Measurements from ENCODE around the gene ARMH3.
"Not testable (repeated sequence)": the region's sequence is repeated elsewhere in the genome, so short reads cannot be mapped to it uniquely, and the experiment has no call there.

The ARMH3 gene

GRCh38 chr10:102065561-102066398 lies 9.8 kb upstream of the ARMH3 start:
- Mint-ChIP-seq H3K36me3 (ENCODE audit: low read depth) (peaks cover 27% of the 10 kb centered on the region), H3K27me3 (no peaks in the 10 kb centered on the region), H3K27ac (peak overlapping the region; percentile 91), H3K9me3 (no peaks in the 10 kb centered on the region), H3K4me1 (ENCODE audit: low read depth) (peaks cover 34% of the 10 kb centered on the region), H3K4me3 (peak overlapping the region; percentile 87)
- peak; percentile 56 for DNase-seq

GRCh38 chr10:102064868-102065560 lies 9.0 kb upstream of the ARMH3 start, which contains the start of gene HPS6:
HPS6 (plus strand) TSS chr10:102065349; CDS start chr10:102065475, 126 bp downstream.
- peak; percentile 94 for DNase-seq
- Mint-ChIP-seq H3K36me3 (ENCODE audit: low read depth) (peaks cover 25% of the 10 kb centered on the region), H3K4me3 (peak within 1 kb of the TSS; percentile 87)

DNA sequence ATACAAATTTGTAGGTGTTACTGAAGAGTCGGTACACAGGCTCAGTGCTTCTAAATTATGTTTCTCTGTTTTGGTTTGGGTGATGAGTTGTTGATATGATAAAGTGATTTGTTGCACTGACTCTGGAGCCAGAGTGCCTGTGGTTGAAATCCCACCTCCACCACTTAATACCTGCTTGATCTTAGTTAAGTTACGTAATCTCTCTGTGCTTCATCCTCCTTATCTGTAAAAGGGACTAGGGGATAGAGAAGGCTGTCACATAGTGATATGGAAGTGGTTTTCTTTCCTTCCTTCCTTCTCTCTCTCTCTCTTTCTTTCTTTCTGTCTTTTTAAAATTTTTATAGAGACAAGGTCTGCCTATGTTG lies 8.5 kb upstream of the ARMH3 start:
- DNase-seq = no peak
- no peaks in the 10 kb centered on the region for H3K27me3 Mint-ChIP-seq
- peaks cover 23% of the 10 kb centered on the region for H3K36me3 Mint-ChIP-seq (ENCODE audit: low read depth)
- H3K27ac Mint-ChIP-seq = peak overlapping the region; percentile 91
- peak overlapping the region; percentile 87 for H3K4me3 Mint-ChIP-seq
- peaks cover 34% of the 10 kb centered on the region for H3K4me1 Mint-ChIP-seq (ENCODE audit: low read depth)
- no peaks in the 10 kb centered on the region for H3K9me3 Mint-ChIP-seq

More at GRCh38 chr10:102064868-102065560, 9.0 kb upstream of the ARMH3 start, which contains the start of gene HPS6:
- Mint-ChIP-seq H3K27ac (peak within 1 kb of the TSS; percentile 91), H3K4me1 (ENCODE audit: low read depth) (peaks cover 34% of the 10 kb centered on the region), H3K9me3 (no peaks in the 10 kb centered on the region), H3K27me3 (no peaks in the 10 kb centered on the region)

DNA sequence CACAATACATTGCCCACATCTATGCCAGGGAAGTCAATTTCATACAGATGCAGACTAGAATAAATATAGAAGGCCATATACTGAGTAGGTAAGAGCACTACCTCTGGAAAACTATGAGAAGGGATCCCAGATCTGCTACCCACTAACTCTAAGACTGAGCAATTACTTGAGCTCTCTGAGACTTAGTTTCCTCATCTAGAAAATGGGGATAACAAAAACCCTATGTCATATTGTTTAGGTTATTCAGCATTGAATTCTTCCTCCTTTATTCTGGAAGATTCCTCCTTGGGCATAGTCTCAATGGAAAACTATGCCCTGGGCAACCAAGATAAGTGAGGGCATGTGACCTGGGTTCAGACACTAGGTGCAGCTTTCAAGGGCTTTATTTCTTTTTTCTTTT lies 4.0 kb upstream of the ARMH3 start:
- H3K4me1 Mint-ChIP-seq (ENCODE audit: low read depth) = peaks cover 19% of the 10 kb centered on the region
- no peaks in the 10 kb centered on the region for H3K27me3 Mint-ChIP-seq
- H3K36me3 Mint-ChIP-seq (ENCODE audit: low read depth) = peaks cover 5% of the 10 kb centered on the region
- no peak for DNase-seq
- no peak overlapping the region for H3K27ac Mint-ChIP-seq
- no peak overlapping the region for H3K4me3 Mint-ChIP-seq
- no peaks in the 10 kb centered on the region for H3K9me3 Mint-ChIP-seq

DNA sequence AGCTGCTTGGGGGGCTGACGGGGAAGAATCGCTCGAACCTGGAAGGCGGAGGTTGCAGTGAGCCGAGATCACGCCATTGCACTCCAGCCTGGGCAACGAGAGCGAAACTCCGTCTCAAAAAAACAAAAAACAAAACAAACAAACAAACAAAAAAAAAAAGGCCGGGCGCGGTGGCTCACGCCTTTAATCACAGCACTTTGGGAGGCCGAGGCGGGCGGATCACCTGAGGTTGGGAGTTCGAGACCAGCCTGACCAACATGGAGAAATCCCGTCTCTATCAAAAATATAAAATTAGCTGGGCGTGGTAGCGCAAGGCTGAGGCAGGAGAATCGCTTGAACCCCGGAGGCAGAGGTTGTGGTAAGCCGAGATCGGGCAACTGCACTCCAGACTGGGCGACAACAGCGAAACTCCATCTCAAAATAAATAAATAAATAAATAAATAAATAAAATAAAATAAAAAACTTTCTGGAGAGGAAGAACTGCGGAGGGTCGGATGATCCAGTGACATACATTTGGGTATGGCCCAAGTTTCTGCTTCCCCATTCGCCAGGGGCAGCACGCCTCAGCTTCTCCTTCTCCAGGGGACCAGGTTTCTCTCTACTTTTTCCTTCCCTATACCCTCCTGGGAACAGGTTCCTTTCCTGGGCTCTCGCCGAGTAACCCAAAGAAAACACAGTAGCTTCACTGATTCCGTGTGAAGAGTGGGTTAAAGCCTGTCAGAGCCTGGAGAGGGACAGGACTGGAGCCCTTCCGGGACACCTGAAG lies 909 bp downstream of the ARMH3 start:
- Mint-ChIP-seq H3K36me3 (ENCODE audit: low read depth) (peaks cover 10% of the 10 kb centered on the region), H3K4me3 (peak overlapping the region; percentile 96), H3K4me1 (ENCODE audit: low read depth) (peaks cover 47% of the 10 kb centered on the region), H3K27ac (peak overlapping the region; percentile 96)
- DNase-seq, H3K27me3 Mint-ChIP-seq, H3K9me3 Mint-ChIP-seq: not testable (repeated sequence)

DNA sequence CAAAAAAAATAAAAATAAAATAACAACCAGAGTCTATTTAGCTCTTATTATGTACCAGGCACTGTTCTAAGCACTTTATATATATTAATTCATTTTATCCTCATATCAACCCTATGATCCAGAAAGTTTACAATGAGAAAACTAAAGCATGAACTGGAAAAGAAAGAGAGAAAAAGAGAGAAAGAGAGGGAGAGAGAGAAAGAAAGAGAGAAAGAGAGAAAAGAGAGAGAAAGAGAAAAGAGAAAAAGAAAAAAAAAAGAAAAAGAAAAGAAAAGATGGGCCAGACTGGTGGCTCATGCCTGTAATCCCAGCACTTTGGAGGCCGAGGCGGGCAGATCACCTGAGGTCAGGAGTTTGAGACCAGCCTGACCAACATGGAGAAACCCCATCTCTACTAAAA lies 9.9 kb downstream of the ARMH3 start:
- DNase-seq = no peak
- Mint-ChIP-seq H3K27me3 (no peaks in the 10 kb centered on the region), H3K27ac (no peak overlapping the region), H3K9me3 (no peaks in the 10 kb centered on the region), H3K4me3 (no peak overlapping the region), H3K36me3 (ENCODE audit: low read depth) (peaks cover 5% of the 10 kb centered on the region), H3K4me1 (ENCODE audit: low read depth) (peaks cover 47% of the 10 kb centered on the region)

DNA sequence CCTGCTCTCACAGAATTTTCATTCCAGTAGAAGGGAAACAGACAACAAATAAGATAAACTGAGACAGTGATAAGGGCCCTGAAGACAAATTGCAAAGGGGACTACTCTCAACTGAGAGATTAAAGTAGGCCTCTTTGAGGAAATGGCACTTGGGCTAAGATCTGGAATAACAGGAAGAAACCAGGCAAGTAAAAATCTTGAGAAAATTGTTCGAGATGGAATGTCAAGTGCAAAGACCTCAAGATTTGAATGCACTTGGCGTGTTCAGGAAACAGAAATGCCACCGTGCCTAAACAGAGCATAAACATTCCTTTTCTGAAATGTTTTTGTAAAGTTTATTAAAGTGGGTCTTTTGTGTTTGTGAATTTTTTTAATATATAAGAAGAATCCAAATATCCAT lies 10.7 kb downstream of the ARMH3 start:
- Mint-ChIP-seq H3K27me3 (no peaks in the 10 kb centered on the region), H3K4me1 (ENCODE audit: low read depth) (peaks cover 44% of the 10 kb centered on the region), H3K9me3 (no peaks in the 10 kb centered on the region), H3K36me3 (ENCODE audit: low read depth) (peaks cover 5% of the 10 kb centered on the region), H3K27ac (no peak overlapping the region), H3K4me3 (no peak overlapping the region)
- no peak for DNase-seq

DNA sequence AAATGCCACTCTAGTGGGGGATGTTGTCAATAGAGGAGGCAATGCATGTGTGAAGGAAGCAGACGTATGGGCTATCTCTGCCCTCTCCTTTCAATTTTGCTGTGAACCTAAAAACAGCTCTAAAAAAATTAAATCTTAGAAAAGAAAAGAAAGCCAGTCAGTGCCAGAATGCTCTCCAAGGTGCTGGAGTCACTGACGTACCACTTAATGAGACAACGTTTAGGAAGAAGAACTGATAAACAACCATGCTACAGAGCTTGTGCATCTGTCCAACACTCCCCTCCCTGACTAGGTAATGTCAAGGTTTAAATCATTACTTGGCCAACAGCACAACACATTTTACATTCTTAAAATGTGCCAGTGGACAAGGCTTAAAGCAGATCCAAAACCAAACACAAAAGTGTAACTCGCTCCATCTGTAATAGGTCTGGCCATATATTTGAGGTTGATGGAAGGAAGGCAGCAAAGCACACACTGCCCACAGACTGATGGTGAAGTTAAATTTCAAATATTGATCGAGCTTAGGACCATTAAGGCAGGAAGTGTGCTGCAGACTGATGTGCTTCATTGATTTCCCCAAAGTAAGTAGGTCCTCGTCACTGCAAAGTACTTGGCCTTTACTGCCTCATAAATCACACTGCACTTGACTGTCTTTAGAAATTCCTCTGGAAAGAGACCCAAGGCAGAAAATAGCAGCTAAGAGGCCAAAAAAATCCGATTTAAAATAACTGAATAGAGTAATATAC lies 15.5 kb downstream of the ARMH3 start:
- H3K27ac Mint-ChIP-seq = no peak overlapping the region
- peaks cover 23% of the 10 kb centered on the region for H3K4me1 Mint-ChIP-seq (ENCODE audit: low read depth)
- peaks cover 40% of the 10 kb centered on the region for H3K36me3 Mint-ChIP-seq (ENCODE audit: low read depth)
- no peak overlapping the region for H3K4me3 Mint-ChIP-seq
- no peaks in the 10 kb centered on the region for H3K9me3 Mint-ChIP-seq
- H3K27me3 Mint-ChIP-seq = no peaks in the 10 kb centered on the region
- no peak for DNase-seq

DNA sequence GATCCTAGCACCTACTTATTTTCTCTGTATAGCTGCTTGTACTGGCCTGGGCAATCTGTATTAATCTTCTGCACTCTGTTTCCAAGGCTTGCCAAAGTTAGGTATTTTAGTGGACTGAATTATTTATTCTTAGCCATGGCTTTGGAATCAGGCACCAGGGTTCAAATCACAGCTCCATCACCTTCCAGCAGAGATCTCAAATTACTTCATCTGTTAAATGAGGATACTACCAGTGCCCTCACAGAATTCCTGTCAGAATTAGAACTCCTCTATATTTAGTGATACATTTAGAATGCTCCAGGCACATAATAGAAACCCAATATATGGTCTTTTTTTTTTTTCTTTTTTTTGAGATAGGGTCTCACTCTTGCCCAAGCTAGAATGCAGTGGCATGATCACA lies 17.6 kb downstream of the ARMH3 start:
- Mint-ChIP-seq H3K36me3 (ENCODE audit: low read depth) (peaks cover 52% of the 10 kb centered on the region), H3K4me3 (no peak overlapping the region), H3K27ac (no peak overlapping the region), H3K4me1 (ENCODE audit: low read depth) (peaks cover 14% of the 10 kb centered on the region), H3K27me3 (no peaks in the 10 kb centered on the region), H3K9me3 (no peaks in the 10 kb centered on the region)
- no peak for DNase-seq

- not testable (repeated sequence) for H3K4me3 Mint-ChIP-seq, H3K27me3 Mint-ChIP-seq
Observed at GRCh38 chr10:102035807-102036206, 20.2 kb downstream of the ARMH3 start.

DNA sequence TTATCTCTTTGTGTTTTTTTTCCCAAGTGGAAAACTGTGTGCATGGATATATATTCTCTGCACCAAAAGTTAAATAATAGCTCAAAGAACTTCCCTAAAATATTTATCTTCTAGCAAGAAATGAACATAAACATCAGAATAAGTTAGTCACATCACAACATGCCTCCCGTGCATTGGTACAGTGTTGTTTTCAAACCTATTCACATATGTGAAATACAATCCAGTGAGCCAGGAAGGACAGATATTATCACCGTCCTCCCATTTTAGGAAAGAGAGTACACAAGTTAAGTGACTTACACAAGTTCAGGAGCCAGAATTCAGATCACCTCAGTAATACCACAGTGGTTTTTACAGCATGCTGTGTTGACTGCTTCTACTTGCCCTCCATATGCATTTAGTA lies 22.2 kb downstream of the ARMH3 start:
- H3K4me3 Mint-ChIP-seq = no peak overlapping the region
- H3K36me3 Mint-ChIP-seq (ENCODE audit: low read depth) = peaks cover 79% of the 10 kb centered on the region
- no peak overlapping the region for H3K27ac Mint-ChIP-seq
- H3K9me3 Mint-ChIP-seq = no peaks in the 10 kb centered on the region
- no peak for DNase-seq
- no peaks in the 10 kb centered on the region for H3K4me1 Mint-ChIP-seq (ENCODE audit: low read depth)
- no peaks in the 10 kb centered on the region for H3K27me3 Mint-ChIP-seq

More at GRCh38 chr10:102035807-102036206, 20.2 kb downstream of the ARMH3 start:
- H3K9me3 Mint-ChIP-seq; H3K4me1 Mint-ChIP-seq (ENCODE audit: low read depth); DNase-seq; H3K27ac Mint-ChIP-seq: not testable (repeated sequence)
- peaks cover 78% of the 10 kb centered on the region for H3K36me3 Mint-ChIP-seq (ENCODE audit: low read depth)

- Mint-ChIP-seq H3K9me3 (no peaks in the 10 kb centered on the region), H3K27ac (no peak overlapping the region), H3K4me3 (no peak overlapping the region), H3K27me3 (no peaks in the 10 kb centered on the region), H3K4me1 (ENCODE audit: low read depth) (no peaks in the 10 kb centered on the region), H3K36me3 (ENCODE audit: low read depth) (peaks cover 84% of the 10 kb centered on the region)
- DNase-seq = no peak
Observed at GRCh38 chr10:102027261-102027660, 28.7 kb downstream of the ARMH3 start.

DNA sequence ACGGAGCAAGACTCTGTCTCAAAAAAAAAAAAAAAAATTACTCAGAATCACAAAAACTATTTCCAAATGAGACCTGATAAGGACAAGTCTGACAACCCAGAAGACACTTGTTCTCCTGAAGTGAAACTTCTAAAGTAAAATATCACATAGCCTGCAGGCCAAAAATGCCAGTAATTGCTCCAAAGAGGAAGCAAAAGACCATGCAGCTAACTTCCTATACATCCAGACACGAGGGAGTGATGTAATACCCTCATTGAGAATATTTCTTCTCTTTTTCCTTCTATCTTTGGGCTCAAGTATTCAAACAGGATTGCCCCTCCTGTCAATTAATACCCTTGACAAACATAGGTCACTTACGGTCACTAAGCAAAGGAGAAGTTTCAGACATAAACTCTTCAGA lies 31.2 kb downstream of the ARMH3 start:
- DNase-seq = no peak

GRCh38 chr10:102020938-102021337 lies 35.0 kb downstream of the ARMH3 start:
- Mint-ChIP-seq H3K27ac (no peak overlapping the region), H3K36me3 (ENCODE audit: low read depth) (peaks cover 63% of the 10 kb centered on the region), H3K27me3 (no peaks in the 10 kb centered on the region), H3K4me3 (no peak overlapping the region), H3K9me3 (no peaks in the 10 kb centered on the region), H3K4me1 (ENCODE audit: low read depth) (peaks cover 1% of the 10 kb centered on the region)
- no peak for DNase-seq

More for the DNA sequence above, 31.2 kb downstream of the ARMH3 start:
- Mint-ChIP-seq H3K9me3 (no peaks in the 10 kb centered on the region), H3K36me3 (ENCODE audit: low read depth) (peaks cover 77% of the 10 kb centered on the region), H3K4me1 (ENCODE audit: low read depth) (peaks cover 1% of the 10 kb centered on the region), H3K27ac (no peak overlapping the region), H3K4me3 (no peak overlapping the region), H3K27me3 (no peaks in the 10 kb centered on the region)
